Coronary artery (tissue), 2 donors: ENCODE measurements around the gene RNU4-1.

Experiments used
- DNase-seq: peaks from one replicate; pipeline ENCODE4 v3.0.0-alpha.2; 2017; ENCODE audit warnings: low spot score
- H3K27ac ChIP-seq, 2 donors: fragments of 200-600 bp; sonication (generic); one replicate each; pipeline ENCODE4 v1.5.1; 2016 to 2019
- H3K4me3 ChIP-seq: fragments of 200-600 bp; sonication (generic); 2 replicates; pipeline ENCODE4 v1.5.1; 2016; ENCODE audit warnings: mild to moderate bottlenecking, moderate library complexity
- CTCF ChIP-seq: fragments of 200-600 bp; sonication (generic); IDR thresholded peaks from one replicate; pipeline ENCODE4 v1.5.1; 2019; ENCODE audit warnings: antibody characterized with exemption

RNU4-1 gene

GRCh38 chr12:120267736-120268135, 25.3 kb downstream of the RNU4-1 start:
- no peak for TF ChIP-seq CTCF
- no peak for DNase-seq
- H3K4me3 ChIP-seq, result no peak overlapping the region
- no peak overlapping the region for H3K27ac ChIP-seq

- TF ChIP-seq CTCF, result no peak
- no peak overlapping the region for H3K4me3 ChIP-seq
- H3K27ac ChIP-seq, result peak overlapping the region in 1 of 2 donors; percentile 43
- DNase-seq, result no peak
Measured at GRCh38 chr12:120266180-120266870, 26.7 kb downstream of the RNU4-1 start.

DNA sequence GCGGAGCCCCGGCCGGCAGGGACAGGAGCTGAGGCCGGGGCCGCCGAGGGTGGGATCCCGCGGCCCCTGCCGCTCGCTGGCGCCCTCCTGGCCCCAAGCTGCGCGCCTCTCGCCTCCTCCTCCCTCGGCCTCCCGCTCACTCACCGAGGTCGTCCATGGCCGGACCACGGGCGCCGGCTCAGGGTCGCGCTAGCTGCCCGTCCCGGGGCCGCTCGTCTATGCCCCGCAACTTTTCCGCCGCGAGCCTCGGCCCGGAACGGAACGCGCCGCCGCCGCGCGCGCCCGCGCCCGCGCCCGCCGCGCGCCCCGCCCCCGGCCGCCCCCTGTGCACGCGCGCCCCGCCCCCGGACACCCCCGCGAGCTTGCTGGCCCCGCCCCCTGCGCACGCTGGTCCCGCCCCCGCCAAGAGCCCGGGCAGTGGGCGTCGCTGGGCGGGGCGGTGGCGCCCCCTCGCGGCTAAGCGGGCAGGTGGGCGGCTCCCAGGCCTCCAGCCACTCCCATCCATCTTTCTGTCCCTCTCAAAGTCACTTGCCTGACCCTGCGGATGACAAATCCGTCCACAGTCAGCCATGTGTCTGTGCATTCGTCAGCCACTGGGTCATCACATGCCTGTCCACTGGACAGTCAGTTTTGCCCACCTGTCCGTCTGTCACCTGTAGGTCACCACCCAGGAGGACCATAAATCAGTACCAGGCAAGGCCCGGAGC, 27.4 kb downstream of the RNU4-1 start, which contains the start of gene PXN:
TSS of gene PXN (minus strand) at position 258 of the 707 bp plus-strand sequence. CDS start at position 157, 101 bp downstream.
- Histone ChIP-seq H3K4me3 (peak within 1 kb of the TSS; percentile 96), H3K27ac (peak within 1 kb of the TSS; percentile 82 to 90)
- DNase-seq, result peak; percentile 90
- peak; percentile 79 for TF ChIP-seq CTCF

DNA sequence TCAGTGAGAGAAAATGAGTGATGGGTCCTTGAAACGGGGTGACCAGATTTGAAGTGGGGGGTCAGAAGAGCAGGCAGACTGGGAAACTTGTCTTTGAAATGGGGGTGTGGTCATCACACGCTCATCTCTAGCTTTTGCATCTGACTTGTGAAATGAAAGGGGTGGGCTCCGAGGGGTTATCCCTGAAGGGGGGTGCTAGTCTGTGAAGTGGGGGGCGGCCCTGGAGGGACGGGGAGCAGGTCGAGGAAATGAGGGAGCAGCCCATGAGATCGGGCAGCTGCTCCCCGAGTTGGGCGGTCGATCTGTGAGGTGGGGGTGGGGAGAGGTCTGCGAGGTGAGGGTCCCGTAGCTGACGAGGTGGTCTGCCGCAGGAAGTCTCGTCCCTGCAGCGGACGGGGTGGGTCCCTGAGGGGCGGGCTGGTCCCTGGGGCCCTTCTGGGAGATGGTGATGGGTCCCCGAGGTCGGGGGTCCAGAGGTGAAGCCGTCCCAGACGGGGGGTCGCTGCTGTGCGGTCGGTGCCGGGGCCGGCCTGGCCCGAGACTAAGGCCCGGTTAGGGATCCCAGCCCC, 28.0 kb downstream of the RNU4-1 start:
- H3K4me3 ChIP-seq, result peak overlapping the region; percentile 96
- no peak for DNase-seq
- H3K27ac ChIP-seq, result peak overlapping the region; percentile 82 to 90
- TF ChIP-seq CTCF, result no peak

GRCh38 chr12:120264086-120264903, 28.7 kb downstream of the RNU4-1 start:
- H3K27ac ChIP-seq, result peak overlapping the region; percentile 82 to 90
- no peak for DNase-seq
- H3K4me3 ChIP-seq, result peak overlapping the region; percentile 96
- TF ChIP-seq CTCF, result no peak

DNA sequence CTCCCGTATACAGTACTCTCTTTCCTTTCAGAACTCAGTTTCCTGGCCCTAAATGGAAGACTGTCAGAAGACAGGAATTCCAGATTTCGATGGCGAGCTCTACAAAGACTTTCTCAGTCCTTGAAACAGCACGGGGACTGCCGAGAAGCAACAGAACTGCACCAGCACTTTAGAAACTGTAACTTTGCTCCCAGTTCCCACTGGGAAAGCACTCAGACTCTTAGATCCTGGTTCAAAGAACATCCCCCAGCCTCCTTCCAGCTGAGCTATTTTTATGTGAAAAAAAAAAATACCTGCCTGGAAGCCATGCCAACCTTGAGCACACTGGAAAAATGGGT, 29.3 kb downstream of the RNU4-1 start:
- DNase-seq, result no peak
- Histone ChIP-seq H3K4me3 (peak overlapping the region; percentile 96), H3K27ac (peak overlapping the region; percentile 82 to 90)
- no peak for TF ChIP-seq CTCF
